HUES48 (cell line): ENCODE measurements around the gene ZNF524.

ENCODE experiments used
- H3K27ac ChIP-seq: one replicate; pipeline ENCODE4 v1.7.0; 2013; ENCODE audit warnings: low read depth, low read length, inconsistent platforms
- H3K27me3 ChIP-seq: 2 replicates; pipeline ENCODE4 v1.6.1; 2013; ENCODE audit warnings: mild to moderate bottlenecking, low read length; ENCODE audit not compliant: control insufficient read depth, insufficient read depth
- H3K36me3 ChIP-seq: 2 replicates; pipeline ENCODE4 v1.6.1; 2013; ENCODE audit warnings: low read length; ENCODE audit not compliant: control insufficient read depth, insufficient read depth
- H3K4me1 ChIP-seq: 2 replicates; pipeline ENCODE4 v1.6.1; 2013; ENCODE audit warnings: mild to moderate bottlenecking, low read length; ENCODE audit not compliant: control insufficient read depth, insufficient read depth
- H3K4me3 ChIP-seq: 2 replicates; pipeline ENCODE4 v1.5.1; 2013; ENCODE audit warnings: mild to moderate bottlenecking, low read depth, low read length
- H3K9ac ChIP-seq: 2 replicates; pipeline ENCODE4 v1.6.1; 2013; ENCODE audit warnings: mild to moderate bottlenecking, low read depth, low read length, moderate library complexity
- H3K9me3 ChIP-seq: 2 replicates; pipeline ENCODE4 v1.6.1; 2013; ENCODE audit warnings: low read length; ENCODE audit not compliant: control insufficient read depth, insufficient read depth

Gene ZNF524

DNA sequence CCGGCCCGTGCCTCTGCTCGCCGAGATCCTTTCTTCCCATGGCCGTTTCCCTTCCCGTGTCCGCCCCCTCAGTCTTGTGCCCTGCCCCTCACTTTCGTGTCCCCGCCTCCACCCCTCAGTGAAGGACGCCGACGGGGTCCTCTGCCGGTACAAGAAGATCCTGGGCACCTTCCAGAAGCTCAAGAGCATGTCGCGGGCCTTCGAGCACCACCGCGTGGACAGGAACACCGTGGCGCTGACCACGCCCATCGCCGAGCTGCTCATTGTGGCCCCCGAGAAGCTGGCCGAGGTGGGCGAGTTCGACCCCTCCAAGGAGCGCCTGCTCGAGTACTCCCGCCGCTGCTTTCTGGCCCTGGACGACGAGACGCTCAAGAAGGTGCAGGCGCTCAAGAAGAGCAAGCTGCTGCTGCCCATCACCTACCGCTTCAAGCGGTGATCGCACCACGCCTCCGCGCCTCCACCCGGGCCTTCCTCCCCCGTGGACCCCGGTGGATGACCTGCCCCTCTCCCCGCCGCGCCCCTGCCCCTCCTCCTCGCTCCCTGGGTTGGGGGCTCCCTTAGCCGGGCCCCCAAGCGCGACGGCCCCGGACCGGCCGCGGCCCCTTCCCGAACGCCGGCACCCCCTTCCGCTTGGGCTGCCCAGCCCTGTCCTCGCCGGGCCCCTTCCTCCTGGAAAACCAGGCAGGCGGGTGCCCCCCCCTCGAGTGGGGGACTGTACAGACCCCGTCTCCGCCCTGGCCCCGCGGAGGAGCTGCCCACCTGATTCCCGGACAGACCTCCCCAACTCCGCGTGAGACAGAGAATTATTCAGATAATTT lies 52.4 kb downstream of the ZNF524 start:
- H3K27me3 ChIP-seq, result no peaks in the 10 kb centered on the region
- peaks cover 16% of the 10 kb centered on the region for H3K4me1 ChIP-seq
- H3K9ac ChIP-seq, result no peak overlapping the region
- H3K9me3 ChIP-seq, result no peaks in the 10 kb centered on the region
- no peak overlapping the region for H3K4me3 ChIP-seq
- peaks cover 11% of the 10 kb centered on the region; the same call in 1 of the 2 replicates for H3K36me3 ChIP-seq
- H3K27ac ChIP-seq, result no peak overlapping the region
